Fibroblast of pulmonary artery (primary cell): ENCODE results near the gene NETO1.

ENCODE experiments used
- DNase-seq: peaks from one replicate; pipeline ENCODE4 v3.0.0-alpha.2; 2010; ENCODE audit warnings: low read depth
- H3K4me3 ChIP-seq: replicated peaks from 2 replicates; pipeline ENCODE4 v1.5.1; 2011; ENCODE audit warnings: low read depth, mild to moderate bottlenecking, control low read depth, low read length, moderate library complexity
- CTCF ChIP-seq: IDR thresholded peaks from 2 replicates; pipeline ENCODE4 v1.5.1; 2011; ENCODE audit warnings: mild to moderate bottlenecking, control low read depth, low read length, inconsistent platforms; ENCODE audit errors: missing control alignments

NETO1 gene

GRCh38 chr18:72704202-72704601 lies 163.6 kb downstream of the NETO1 start:
- no peak for DNase-seq
- TF ChIP-seq CTCF, result no peak
- no peak overlapping the region for H3K4me3 ChIP-seq

GRCh38 chr18:72700961-72701710 lies 166.7 kb downstream of the NETO1 start:
- TF ChIP-seq CTCF, result peak; percentile 23
- H3K4me3 ChIP-seq, result no peak overlapping the region
- DNase-seq, result peak; percentile 28

- no peak for DNase-seq
- H3K4me3 ChIP-seq, result no peak overlapping the region
- no peak for TF ChIP-seq CTCF
These were observed 170.1 kb downstream of the NETO1 start for GRCh38 chr18:72697706-72698105.

- DNase-seq, result no peak
- no peak overlapping the region for H3K4me3 ChIP-seq
- no peak for TF ChIP-seq CTCF
These were observed 175.2 kb downstream of the NETO1 start for GRCh38 chr18:72692595-72692994.
